Esophagus muscularis mucosa (tissue), 3 donors: Measurements from ENCODE around the gene PRDM16.

ENCODE experiments used
- CTCF ChIP-seq, 3 experiments: fragments of 200-600 bp in 2 of 3; fragments of 450-650 bp in 1 of 3; sonication (generic) in 2 of 3; IDR thresholded peaks; one replicate each; pipeline ENCODE4 v1.5.1; 2017 to 2019; ENCODE audit warnings: antibody characterized with exemption in 3 of 3, mild to moderate bottlenecking in 2 of 3, moderate library complexity in 1 of 3
- POLR2A ChIP-seq: fragments of 450-650 bp; IDR thresholded peaks from one replicate; pipeline ENCODE4 v1.6.1; 2017; ENCODE audit warnings: antibody characterized with exemption, moderate library complexity, mild to moderate bottlenecking, low read depth
- POLR2AphosphoS5 ChIP-seq, 2 donors: sonication (generic); formaldehyde crosslinking; IDR thresholded peaks; one replicate each; pipeline ENCODE4 v1.6.1; 2017; ENCODE audit warnings: antibody characterized with exemption in 2 of 2

GRCh38 chr1:3363023-3363422 lies 294.0 kb downstream of the PRDM16 start:
- TF ChIP-seq POLR2AphosphoS5 (IDR thresholded peaks at IDR 0.05): no peak
- no peak for TF ChIP-seq CTCF (IDR thresholded peaks at IDR 0.05)
- TF ChIP-seq POLR2A: no peak
